ENCODE results near the gene SLC7A7.
"Not testable (repeated sequence)": the region's sequence is repeated elsewhere in the genome, so short reads cannot be mapped to it uniquely, and the experiment has no call there.

SLC7A7 gene

GRCh38 chr14:22781301-22781991, 33.8 kb downstream of the SLC7A7 start:
- no peak for DNase-seq

GRCh38 chr14:22780941-22781300, 34.3 kb downstream of the SLC7A7 start:
- DNase-seq, result no peak

DNA sequence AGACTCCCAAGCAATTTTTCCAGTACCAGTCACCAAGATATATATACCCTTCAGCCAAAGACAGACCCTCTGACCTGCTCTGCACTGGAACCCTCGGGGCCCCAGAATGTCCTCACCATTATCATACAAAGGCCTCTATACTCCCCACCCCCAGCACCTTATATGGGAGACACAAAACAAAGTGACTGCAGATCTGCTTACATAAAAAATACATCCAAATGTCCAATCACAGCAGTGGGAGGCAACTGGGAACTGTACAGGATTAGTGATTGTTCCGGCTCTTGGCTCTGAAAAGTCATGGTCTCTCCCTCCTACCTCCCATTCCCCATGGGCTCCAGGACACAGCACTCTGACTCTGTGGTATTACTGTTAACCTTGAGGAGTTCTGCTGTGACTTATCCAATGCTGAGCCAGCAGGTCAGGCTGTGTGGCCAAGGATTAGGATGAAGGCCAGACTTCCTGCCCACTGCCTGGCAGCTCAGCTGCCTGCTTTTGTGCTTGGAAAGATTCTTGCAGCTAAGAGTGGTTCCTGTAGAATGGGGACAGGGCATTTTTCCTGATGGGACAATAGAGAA, 35.0 kb downstream of the SLC7A7 start:
- no peak for DNase-seq

DNA sequence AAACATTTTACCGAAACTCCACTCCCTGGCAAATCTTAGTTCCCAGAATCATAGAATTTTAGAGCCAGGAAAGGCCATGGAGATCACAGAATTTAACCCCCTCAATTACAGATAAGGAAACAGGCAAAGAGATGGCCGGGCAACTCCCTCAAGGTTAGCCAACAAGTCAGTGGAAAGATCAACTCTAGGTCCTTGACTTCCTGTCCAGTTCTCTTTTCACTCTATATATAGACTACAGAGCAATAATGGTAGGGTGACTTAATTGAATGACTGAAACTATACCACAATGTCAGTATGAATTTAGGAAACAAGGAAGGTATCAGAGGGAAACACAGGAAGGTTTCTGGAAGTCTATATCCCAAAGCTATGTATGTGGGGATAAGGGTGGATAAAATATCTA, 37.2 kb downstream of the SLC7A7 start:
- no peak for DNase-seq

DNA sequence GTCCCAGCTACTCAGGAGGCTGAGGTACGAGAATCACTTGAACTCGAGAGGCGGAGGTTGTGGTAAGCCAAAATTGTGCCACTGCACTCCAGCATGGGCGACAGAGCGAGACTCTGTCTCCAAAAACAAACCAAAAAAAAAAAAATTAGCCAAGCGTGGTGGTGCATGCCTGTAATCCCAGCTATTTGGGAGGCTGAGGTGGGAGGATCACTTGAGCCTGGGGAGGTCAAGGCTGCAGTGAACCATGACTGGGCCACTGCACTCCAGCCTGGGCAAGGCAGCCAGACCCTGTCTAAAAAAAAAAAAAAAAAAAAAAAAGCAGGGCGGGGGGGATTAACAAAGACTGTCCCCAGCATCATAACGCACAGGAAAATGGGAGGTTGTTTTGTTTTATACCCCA, 38.4 kb downstream of the SLC7A7 start:
- DNase-seq, result not testable (repeated sequence)

GRCh38 chr14:22776215-22776614, 39.0 kb downstream of the SLC7A7 start:
- no peak for DNase-seq

DNA sequence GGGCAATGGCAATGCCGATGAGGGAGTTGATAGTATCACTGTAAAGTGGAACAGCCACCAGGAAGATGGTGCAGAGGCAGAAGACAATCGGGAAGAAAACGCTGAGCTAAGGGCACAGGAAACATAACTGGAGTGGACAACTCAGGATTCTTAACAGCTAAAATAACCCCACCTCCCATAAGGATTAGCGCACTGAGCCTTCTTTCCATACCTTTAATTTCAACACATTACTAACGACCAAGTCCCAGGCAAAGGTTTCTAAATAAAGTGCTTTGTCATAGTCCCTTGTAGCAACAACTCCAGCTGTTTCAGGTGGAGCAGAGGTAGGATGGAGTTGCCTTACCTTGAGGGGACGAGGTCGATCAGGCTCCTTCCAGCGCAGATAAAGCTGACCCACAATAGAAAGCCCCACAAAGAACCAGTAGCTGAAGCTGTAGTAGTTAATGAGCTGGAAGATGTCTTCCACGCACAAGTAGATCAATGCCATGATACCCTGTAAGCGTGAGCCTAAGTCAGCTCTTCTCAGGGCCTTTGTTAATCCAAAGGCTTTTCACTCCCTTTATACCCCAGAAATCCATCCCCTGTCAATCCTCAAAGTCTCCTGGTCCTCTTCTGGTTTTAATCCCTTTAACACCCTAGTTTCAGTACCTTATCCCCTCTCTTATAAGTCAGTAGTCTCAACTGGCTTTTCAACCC, 41.1 kb downstream of the SLC7A7 start:
- no peak for DNase-seq

GRCh38 chr14:22773162-22774010, 41.8 kb downstream of the SLC7A7 start:
- DNase-seq, result no peak

DNA sequence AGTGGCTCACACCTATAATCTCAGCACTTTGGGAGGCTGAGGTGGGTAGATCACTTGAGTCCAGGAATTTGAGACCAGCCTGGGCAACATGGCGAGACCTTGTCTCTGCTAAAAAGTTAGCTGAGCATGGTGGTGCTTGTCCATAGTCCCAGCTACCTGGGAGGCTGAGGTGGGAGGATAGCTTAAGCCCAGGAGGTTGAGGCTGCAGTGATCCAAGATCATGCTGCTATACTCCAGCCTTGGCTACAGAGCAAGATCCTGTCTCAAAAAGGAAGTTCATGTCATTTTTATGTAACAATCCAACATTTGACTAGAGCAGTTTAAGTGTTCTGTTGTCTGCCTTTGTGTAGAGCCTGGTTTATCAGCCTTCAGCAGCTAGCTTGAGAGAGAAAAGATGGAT, 42.5 kb downstream of the SLC7A7 start:
- DNase-seq, result no peak

DNA sequence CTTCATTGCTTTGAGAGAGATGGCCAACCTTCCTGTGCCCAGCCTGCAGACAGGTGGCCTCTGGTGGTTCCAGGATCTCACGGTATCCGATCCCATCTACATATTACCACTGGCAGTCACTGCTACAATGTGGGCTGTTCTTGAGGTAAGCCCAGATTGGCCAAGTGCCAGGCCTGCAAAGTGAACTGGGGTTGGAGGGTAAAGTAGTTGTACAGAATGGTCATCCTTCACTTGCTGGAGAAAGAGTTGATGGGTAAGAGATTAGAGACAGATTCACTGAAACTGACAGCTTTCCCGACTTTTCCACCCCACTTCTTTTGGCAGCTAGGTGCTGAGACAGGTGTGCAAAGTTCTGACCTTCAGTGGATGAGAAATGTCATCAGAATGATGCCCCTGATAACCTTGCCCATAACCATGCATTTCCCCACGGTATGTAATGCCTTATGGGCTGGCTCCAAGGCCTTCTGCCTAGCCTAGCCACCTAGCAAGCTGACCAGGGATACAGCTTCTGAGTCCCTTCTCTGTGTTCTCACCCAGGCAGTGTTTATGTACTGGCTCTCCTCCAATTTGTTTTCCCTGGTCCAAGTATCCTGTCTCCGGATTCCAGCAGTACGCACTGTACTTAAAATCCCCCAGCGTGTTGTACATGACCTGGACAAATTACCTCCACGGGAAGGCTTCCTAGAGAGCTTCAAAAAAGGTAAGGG, 44.6 kb downstream of the SLC7A7 start:
- no peak for DNase-seq

- DNase-seq, result no peak
Measured at GRCh38 chr14:22769369-22769768, 45.9 kb downstream of the SLC7A7 start.

DNA sequence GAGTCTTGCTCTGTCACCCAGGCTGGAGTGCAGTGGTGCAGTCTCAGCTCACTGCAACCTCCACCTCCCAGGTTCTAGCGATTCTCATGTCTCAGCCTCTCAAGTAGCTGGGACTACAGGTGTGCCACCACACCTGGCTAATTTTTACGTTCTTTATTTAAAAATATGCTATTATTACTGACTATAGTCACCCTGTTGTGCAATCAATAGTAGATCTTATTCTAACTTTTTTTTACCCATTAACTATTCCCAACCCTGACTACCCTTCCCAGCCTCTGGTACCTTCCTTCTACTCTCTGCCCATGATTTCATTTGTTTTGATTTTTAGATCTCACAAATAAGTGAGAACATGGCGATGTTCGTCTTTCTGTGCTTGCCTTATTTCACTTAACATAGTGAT, 46.3 kb downstream of the SLC7A7 start:
- no peak for DNase-seq

GRCh38 chr14:22767323-22767589, 48.0 kb downstream of the SLC7A7 start:
- no peak for DNase-seq

GRCh38 chr14:22766457-22767322, 48.5 kb downstream of the SLC7A7 start, which contains the start of gene OXA1L:
OXA1L (plus strand) TSS chr14:22766688; CDS start chr14:22766702, 14 bp downstream.
- DNase-seq, result peak; percentile 100

- DNase-seq, result no peak
Measured at GRCh38 chr14:22764382-22764781, 50.9 kb downstream of the SLC7A7 start.

- no peak for DNase-seq
Measured at GRCh38 chr14:22761734-22762133, 53.5 kb downstream of the SLC7A7 start.

- not testable (repeated sequence) for DNase-seq
Measured at GRCh38 chr14:22757972-22758650, 57.1 kb downstream of the SLC7A7 start.

- DNase-seq, result no peak
Measured at GRCh38 chr14:22753586-22753985, 61.6 kb downstream of the SLC7A7 start.

GRCh38 chr14:22752422-22752821, 62.8 kb downstream of the SLC7A7 start:
- DNase-seq, result no peak

- no peak for DNase-seq
Measured at GRCh38 chr14:22748631-22749068, 66.6 kb downstream of the SLC7A7 start.

- no peak for DNase-seq
Measured at GRCh38 chr14:22748206-22748605, 67.0 kb downstream of the SLC7A7 start.
